Ishikawa (cell line): Measurements from ENCODE around the gene TBPL1.

Experiments
- CEBPB ChIP-seq: IDR thresholded peaks from 2 replicates; pipeline ENCODE4 v1.6.1; 2012
- CREB1 ChIP-seq: IDR thresholded peaks from 2 replicates; pipeline ENCODE4 v1.6.1; 2012; ENCODE audit warnings: low read depth
- EGR1 ChIP-seq: IDR thresholded peaks from 2 replicates; pipeline ENCODE4 v1.6.1; 2012
- EP300 ChIP-seq: IDR thresholded peaks from 2 replicates; pipeline ENCODE4 v1.6.1; 2012; ENCODE audit warnings: borderline replicate concordance
- FOXM1 ChIP-seq: IDR thresholded peaks from 2 replicates; pipeline ENCODE4 v1.6.1; 2012; ENCODE audit warnings: low read depth, borderline replicate concordance
- MAX ChIP-seq: IDR thresholded peaks from 2 replicates; pipeline ENCODE4 v1.6.1; 2012
- NFIC ChIP-seq: IDR thresholded peaks from 2 replicates; pipeline ENCODE4 v1.6.1; 2012
- RAD21 ChIP-seq: IDR thresholded peaks from 2 replicates; pipeline ENCODE4 v1.6.1; 2012; ENCODE audit warnings: low read depth
- TAF1 ChIP-seq: IDR thresholded peaks from 2 replicates; pipeline ENCODE4 v1.6.1; 2012; ENCODE audit warnings: low read depth, mild to moderate bottlenecking
- TCF12 ChIP-seq: IDR thresholded peaks from 2 replicates; pipeline ENCODE4 v1.6.1; 2012; ENCODE audit warnings: low read depth
- TEAD4 ChIP-seq: IDR thresholded peaks from 2 replicates; pipeline ENCODE4 v1.6.1; 2012
- YY1 ChIP-seq: IDR thresholded peaks from 2 replicates; pipeline ENCODE4 v1.6.1; 2012; ENCODE audit warnings: low read depth
- ZBTB7A ChIP-seq: IDR thresholded peaks from 2 replicates; pipeline ENCODE4 v1.6.1; 2012; ENCODE audit warnings: low read depth
- TF ChIP-seq, protein P1 (sequence below): IDR thresholded peaks from 2 replicates; pipeline ENCODE4 v1.6.1; 2012; ENCODE audit warnings: low read depth, mild to moderate bottlenecking

DNA sequence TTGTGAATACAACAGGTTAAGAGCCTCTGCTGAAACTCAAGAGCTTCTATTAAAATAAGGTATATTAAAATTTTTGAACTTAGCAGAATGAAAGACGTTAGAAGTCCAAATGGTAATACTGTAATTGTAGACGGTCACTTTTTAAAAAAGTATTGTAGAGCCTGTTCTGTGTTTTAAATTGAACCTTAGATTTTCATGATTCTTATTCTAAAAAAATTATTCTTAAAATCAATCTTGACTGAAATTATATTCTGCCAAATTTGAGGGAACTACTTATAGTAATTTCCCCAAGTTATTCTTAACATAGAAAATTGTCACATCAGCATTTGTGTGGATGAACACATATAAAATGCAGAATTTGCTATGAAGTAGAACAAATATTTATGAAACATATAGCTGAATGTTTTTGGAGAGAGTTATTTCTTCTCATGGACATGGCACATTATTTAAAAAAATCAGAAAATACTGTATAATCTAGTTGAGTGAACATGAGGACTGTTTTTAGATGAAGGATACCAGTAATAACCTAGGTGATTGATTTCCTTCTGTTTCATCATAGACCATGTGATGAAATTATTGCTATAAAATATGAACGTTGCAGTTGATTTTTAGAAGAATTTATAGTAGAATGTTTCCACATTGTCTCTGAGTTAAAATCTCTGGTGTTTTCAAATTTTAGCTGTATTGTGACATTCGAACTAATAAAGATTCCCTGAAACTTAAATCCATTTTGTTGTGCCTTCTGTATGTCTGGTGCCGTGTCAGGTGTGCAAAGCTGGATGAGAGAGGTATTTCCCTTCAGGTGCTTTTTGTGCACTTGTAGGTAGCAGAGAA, 2.8 kb downstream of the TBPL1 start:
- TF ChIP-seq RAD21 (no peak), EP300 (no peak), TCF12 (no peak), YY1 (no peak), MAX (no peak), EGR1 (no peak), FOXM1 (no peak), ZBTB7A (no peak), CREB1 (no peak), NFIC (no peak), CEBPB (no peak), TAF1 (no peak), TEAD4 (no peak)
- TF ChIP-seq, protein P1, sequence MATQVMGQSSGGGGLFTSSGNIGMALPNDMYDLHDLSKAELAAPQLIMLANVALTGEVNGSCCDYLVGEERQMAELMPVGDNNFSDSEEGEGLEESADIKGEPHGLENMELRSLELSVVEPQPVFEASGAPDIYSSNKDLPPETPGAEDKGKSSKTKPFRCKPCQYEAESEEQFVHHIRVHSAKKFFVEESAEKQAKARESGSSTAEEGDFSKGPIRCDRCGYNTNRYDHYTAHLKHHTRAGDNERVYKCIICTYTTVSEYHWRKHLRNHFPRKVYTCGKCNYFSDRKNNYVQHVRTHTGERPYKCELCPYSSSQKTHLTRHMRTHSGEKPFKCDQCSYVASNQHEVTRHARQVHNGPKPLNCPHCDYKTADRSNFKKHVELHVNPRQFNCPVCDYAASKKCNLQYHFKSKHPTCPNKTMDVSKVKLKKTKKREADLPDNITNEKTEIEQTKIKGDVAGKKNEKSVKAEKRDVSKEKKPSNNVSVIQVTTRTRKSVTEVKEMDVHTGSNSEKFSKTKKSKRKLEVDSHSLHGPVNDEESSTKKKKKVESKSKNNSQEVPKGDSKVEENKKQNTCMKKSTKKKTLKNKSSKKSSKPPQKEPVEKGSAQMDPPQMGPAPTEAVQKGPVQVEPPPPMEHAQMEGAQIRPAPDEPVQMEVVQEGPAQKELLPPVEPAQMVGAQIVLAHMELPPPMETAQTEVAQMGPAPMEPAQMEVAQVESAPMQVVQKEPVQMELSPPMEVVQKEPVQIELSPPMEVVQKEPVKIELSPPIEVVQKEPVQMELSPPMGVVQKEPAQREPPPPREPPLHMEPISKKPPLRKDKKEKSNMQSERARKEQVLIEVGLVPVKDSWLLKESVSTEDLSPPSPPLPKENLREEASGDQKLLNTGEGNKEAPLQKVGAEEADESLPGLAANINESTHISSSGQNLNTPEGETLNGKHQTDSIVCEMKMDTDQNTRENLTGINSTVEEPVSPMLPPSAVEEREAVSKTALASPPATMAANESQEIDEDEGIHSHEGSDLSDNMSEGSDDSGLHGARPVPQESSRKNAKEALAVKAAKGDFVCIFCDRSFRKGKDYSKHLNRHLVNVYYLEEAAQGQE, result no peak
